ENCODE data around the gene UGT1A8. TPM values are rescaled to one million over a fixed set of nuclear protein-coding genes. Genes with fewer than 3 reads are reported as not detected.

Gene UGT1A8
- total RNA-seq, 1 experiment from 2014 or later, result 0.17 TPM

- no peaks in the 10 kb centered on the region for H3K9me3 ChIP-seq (ENCODE audit: insufficient read depth, low read depth)
- no peak for DNase-seq
- no peak overlapping the region for H3K4me2 ChIP-seq
- ChIA-PET CTCF (no interaction called here), POLR2A (ENCODE audit: unreplicated experiment) (interaction anchor here (0.5 kb wide), 1 partner anchor 1003 kb away, joined by 4 read pairs; no protein-coding TSS in a partner anchor)
- BruUV-seq (replicated peaks), result no TSS peak
- no peaks in the 10 kb centered on the region for H3K27me3 ChIP-seq (ENCODE audit: insufficient read depth, low read depth)
- no peaks in the 10 kb centered on the region for H3K36me3 ChIP-seq (ENCODE audit: low read depth)
- no peaks in the 10 kb centered on the region for H3K4me1 ChIP-seq (replicated peaks; ENCODE audit: insufficient read depth)
- H3K4me3 ChIP-seq, result no peak overlapping the region
- no peaks in the 10 kb centered on the region for H3K9me2 ChIP-seq (ENCODE audit: insufficient read depth)
- no peaks in the 10 kb centered on the region for H4K20me1 ChIP-seq (ENCODE audit: insufficient read depth)
- no peaks in the 10 kb centered on the region for H3F3A ChIP-seq (ENCODE audit: insufficient read depth, low read depth)
- intact Hi-C loops (cut with micrococcal nuclease; ENCODE audit: unreplicated experiment), result no loop called here
- H3K27ac ChIP-seq, result no peak overlapping the region
- TF ChIP-seq CTCF (conservative IDR thresholded peaks at IDR 0.05) (no peak), EZH2 (IDR thresholded peaks at IDR 0.05; ENCODE audit: low read depth) (no peak)
- no peak overlapping the region for H2AFZ ChIP-seq
- no peaks in the 10 kb centered on the region for H3K79me2 ChIP-seq (ENCODE audit: low read depth)
These were observed 203.3 kb downstream of the UGT1A8 start for GRCh38 chr2:233820774-233821105.

GRCh38 chr2:233821196-233821595, 203.8 kb downstream of the UGT1A8 start:
- Histone ChIP-seq H3K27me3 (ENCODE audit: insufficient read depth, low read depth) (no peaks in the 10 kb centered on the region), H3K4me3 (no peak overlapping the region), H3K4me2 (no peak overlapping the region), H2AFZ (no peak overlapping the region), H4K20me1 (ENCODE audit: insufficient read depth) (no peaks in the 10 kb centered on the region), H3K36me3 (ENCODE audit: low read depth) (no peaks in the 10 kb centered on the region), H3K27ac (no peak overlapping the region), H3K9me3 (ENCODE audit: insufficient read depth, low read depth) (no peaks in the 10 kb centered on the region), H3K4me1 (replicated peaks; ENCODE audit: insufficient read depth) (no peaks in the 10 kb centered on the region), H3F3A (ENCODE audit: insufficient read depth, low read depth) (no peaks in the 10 kb centered on the region), H3K79me2 (ENCODE audit: low read depth) (no peaks in the 10 kb centered on the region), H3K9me2 (ENCODE audit: insufficient read depth) (no peaks in the 10 kb centered on the region)
- POLR2A ChIA-PET (ENCODE audit: unreplicated experiment), result interaction anchor here (0.5 kb wide), 1 partner anchor 1003 kb away, joined by 4 read pairs; no protein-coding TSS in a partner anchor
- TF ChIP-seq EZH2 (IDR thresholded peaks at IDR 0.05; ENCODE audit: low read depth) (no peak), CTCF (conservative IDR thresholded peaks at IDR 0.05) (no peak)
- CTCF ChIA-PET, result no interaction called here
- BruUV-seq (replicated peaks), result no TSS peak
- DNase-seq, result no peak
- intact Hi-C loops (cut with micrococcal nuclease; ENCODE audit: unreplicated experiment), result no loop called here

- H3K9me3 ChIP-seq (ENCODE audit: insufficient read depth, low read depth), result no peaks in the 10 kb centered on the region
- no peaks in the 10 kb centered on the region for H3K36me3 ChIP-seq (ENCODE audit: low read depth)
- BruUV-seq (replicated peaks), result no TSS peak
- no peaks in the 10 kb centered on the region for H4K20me1 ChIP-seq (ENCODE audit: insufficient read depth)
- intact Hi-C loops (cut with micrococcal nuclease; ENCODE audit: unreplicated experiment), result no loop called here
- H3K4me2 ChIP-seq, result no peak overlapping the region
- ChIA-PET CTCF (no interaction called here), POLR2A (ENCODE audit: unreplicated experiment) (no interaction called here)
- no peak overlapping the region for H2AFZ ChIP-seq
- TF ChIP-seq EZH2 (IDR thresholded peaks at IDR 0.05; ENCODE audit: low read depth) (no peak), CTCF (conservative IDR thresholded peaks at IDR 0.05) (no peak)
- no peak for DNase-seq
- H3K4me3 ChIP-seq, result no peak overlapping the region
- no peaks in the 10 kb centered on the region for H3K4me1 ChIP-seq (replicated peaks; ENCODE audit: insufficient read depth)
- no peaks in the 10 kb centered on the region for H3F3A ChIP-seq (ENCODE audit: insufficient read depth, low read depth)
- H3K27me3 ChIP-seq (ENCODE audit: insufficient read depth, low read depth), result no peaks in the 10 kb centered on the region
- no peaks in the 10 kb centered on the region for H3K79me2 ChIP-seq (ENCODE audit: low read depth)
- no peaks in the 10 kb centered on the region for H3K9me2 ChIP-seq (ENCODE audit: insufficient read depth)
- H3K27ac ChIP-seq, result no peak overlapping the region
These were observed 204.3 kb downstream of the UGT1A8 start for GRCh38 chr2:233821709-233822100.
